ENCODE results near the gene LIME1. TPM values are rescaled to one million over a fixed set of nuclear protein-coding genes. Genes with fewer than 3 reads are reported as not detected.
"Not testable (repeated sequence)": the region's sequence is repeated elsewhere in the genome, so short reads cannot be mapped to it uniquely, and the experiment has no call there.

LIME1 gene
- total and polyA plus RNA-seq, 4 donors: 21.2 to 69.0 (median 51.6) TPM

DNA sequence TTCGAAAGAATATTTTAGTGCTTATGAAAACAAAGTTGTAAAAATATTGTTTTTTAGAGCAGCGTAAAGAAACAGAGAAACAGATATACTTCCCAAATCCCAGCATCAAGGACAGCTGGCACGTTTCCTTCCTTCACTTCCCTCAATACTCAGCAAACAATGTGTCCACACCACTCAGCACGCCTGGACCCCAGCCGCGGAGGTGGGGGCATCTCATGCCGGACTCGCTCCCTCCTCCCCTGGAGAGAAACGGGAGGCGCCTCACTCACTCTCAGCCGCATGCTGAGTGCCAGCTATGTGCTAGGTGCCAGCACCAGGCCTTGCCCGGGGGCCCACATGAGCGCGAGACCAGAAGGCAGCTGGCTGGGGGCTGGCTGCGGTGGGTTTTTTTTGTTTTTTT is 37.8 kb downstream of the LIME1 start:
- H3K4me3 ChIP-seq (ENCODE audit: low read depth in 1 of 3, low read length in 3 of 3): no peak overlapping the region
- no peak overlapping the region for H3K9ac ChIP-seq (ENCODE audit: low read depth in 1 of 2, low read length in 2 of 2)
- no peaks in the 10 kb centered on the region for H3K27me3 ChIP-seq (ENCODE audit: control insufficient read depth in 4 of 4, insufficient read depth in 4 of 4, low read length in 3 of 4)
- H3K36me3 ChIP-seq (ENCODE audit: control insufficient read depth in 4 of 4, insufficient read depth in 3 of 4, low read depth in 1 of 4, low read length in 3 of 4): no peaks in the 10 kb centered on the region
- no peak overlapping the region for H3K27ac ChIP-seq (ENCODE audit: low read depth in 1 of 2, low read length in 2 of 2)
- TF ChIP-seq NR2F2 (IDR thresholded peaks at IDR 0.05) (no peak), TAF1 (conservative IDR thresholded peaks at IDR 0.05) (no peak), RAD21 (IDR thresholded peaks at IDR 0.05) (no peak)
- H3K4me1 ChIP-seq (ENCODE audit: control insufficient read depth in 4 of 4, insufficient read depth in 4 of 4, low read length in 3 of 4): peaks cover 0 to 2% (median 1%) of the 10 kb centered on the region in 4 donors
- DNase-seq (ENCODE audit: low spot score): no peak
- H3K9me3 ChIP-seq (ENCODE audit: control insufficient read depth in 4 of 4, low read length in 3 of 4): no peaks in the 10 kb centered on the region
- WGBS: 80% methylated on average over 15 of the region's 15 CpGs

DNA sequence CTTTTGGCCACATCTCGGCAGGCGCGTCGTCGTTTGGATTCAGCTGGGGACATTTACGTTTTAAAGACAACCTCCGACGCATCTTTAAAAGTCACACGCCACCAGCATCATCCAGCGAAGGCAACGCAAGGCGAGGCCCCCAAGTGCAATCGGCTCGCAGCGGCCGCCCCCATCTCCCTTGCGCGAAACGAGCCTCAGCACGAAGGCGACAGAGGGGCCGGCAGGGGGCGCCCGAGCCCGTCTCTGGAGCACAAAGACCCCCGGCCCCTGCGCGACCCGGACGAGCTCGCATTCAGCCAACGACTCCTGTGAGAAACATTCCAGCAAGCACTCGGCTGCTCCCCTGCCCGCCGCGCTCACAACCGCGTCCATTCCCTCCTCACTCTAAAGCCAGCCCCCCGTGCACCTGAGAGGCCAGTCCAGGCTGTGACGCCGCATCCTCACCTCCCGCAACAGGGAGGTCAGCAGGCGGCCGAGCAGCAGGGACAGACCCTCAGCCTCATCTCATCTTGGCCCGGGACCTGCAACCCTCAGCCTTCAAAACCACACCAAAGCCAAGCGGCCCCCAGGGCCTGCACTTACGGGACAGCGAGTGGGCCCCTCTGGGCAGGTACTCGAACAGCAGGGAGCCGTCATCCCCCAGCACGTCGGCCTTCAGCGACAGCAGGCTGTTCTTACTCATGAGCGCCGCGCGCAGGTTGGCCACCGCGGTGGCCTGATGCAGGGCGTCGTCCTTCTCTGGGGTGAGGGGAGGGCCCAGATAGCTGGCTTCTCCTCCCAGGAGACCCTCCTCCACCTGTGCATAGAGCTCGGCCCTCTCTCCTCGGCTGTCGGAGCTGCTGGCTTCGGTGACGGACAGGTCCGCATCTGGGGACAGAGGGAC is 38.9 kb downstream of the LIME1 start:
- Histone ChIP-seq H3K4me1 (ENCODE audit: control insufficient read depth in 4 of 4, insufficient read depth in 4 of 4, low read length in 3 of 4) (peaks cover 0 to 2% (median 1%) of the 10 kb centered on the region in 4 donors), H3K4me3 (ENCODE audit: low read depth in 1 of 3, low read length in 3 of 3) (no peak overlapping the region), H3K27me3 (ENCODE audit: control insufficient read depth in 4 of 4, insufficient read depth in 4 of 4, low read length in 3 of 4) (no peaks in the 10 kb centered on the region), H3K36me3 (ENCODE audit: control insufficient read depth in 4 of 4, insufficient read depth in 3 of 4, low read depth in 1 of 4, low read length in 3 of 4) (no peaks in the 10 kb centered on the region), H3K27ac (ENCODE audit: low read depth in 1 of 2, low read length in 2 of 2) (no peak overlapping the region), H3K9me3 (ENCODE audit: control insufficient read depth in 4 of 4, low read length in 3 of 4) (no peaks in the 10 kb centered on the region), H3K9ac (ENCODE audit: low read depth in 1 of 2, low read length in 2 of 2) (no peak overlapping the region)
- peak; percentile 70 for DNase-seq (ENCODE audit: low spot score)
- WGBS: 61% methylated on average over 67 of the region's 67 CpGs
- peak in 1 of 2 donors; percentile 52 for TF ChIP-seq RAD21 (IDR thresholded peaks at IDR 0.05)
- TF ChIP-seq JUND (IDR thresholded peaks at IDR 0.05): no peak

GRCh38 chr20:63776875-63777274 is 40.4 kb downstream of the LIME1 start:
- not testable (repeated sequence) for H3K4me3 ChIP-seq (ENCODE audit: low read depth in 1 of 3, low read length in 3 of 3); H3K36me3 ChIP-seq (ENCODE audit: control insufficient read depth in 4 of 4, insufficient read depth in 3 of 4, low read depth in 1 of 4, low read length in 3 of 4); H3K27me3 ChIP-seq (ENCODE audit: control insufficient read depth in 4 of 4, insufficient read depth in 4 of 4, low read length in 3 of 4); H3K9me3 ChIP-seq (ENCODE audit: control insufficient read depth in 4 of 4, low read length in 3 of 4); H3K4me1 ChIP-seq (ENCODE audit: control insufficient read depth in 4 of 4, insufficient read depth in 4 of 4, low read length in 3 of 4); DNase-seq (ENCODE audit: low spot score); H3K9ac ChIP-seq (ENCODE audit: low read depth in 1 of 2, low read length in 2 of 2); H3K27ac ChIP-seq (ENCODE audit: low read depth in 1 of 2, low read length in 2 of 2)
- 95% methylated on average over 19 of the region's 23 CpGs for WGBS

DNA sequence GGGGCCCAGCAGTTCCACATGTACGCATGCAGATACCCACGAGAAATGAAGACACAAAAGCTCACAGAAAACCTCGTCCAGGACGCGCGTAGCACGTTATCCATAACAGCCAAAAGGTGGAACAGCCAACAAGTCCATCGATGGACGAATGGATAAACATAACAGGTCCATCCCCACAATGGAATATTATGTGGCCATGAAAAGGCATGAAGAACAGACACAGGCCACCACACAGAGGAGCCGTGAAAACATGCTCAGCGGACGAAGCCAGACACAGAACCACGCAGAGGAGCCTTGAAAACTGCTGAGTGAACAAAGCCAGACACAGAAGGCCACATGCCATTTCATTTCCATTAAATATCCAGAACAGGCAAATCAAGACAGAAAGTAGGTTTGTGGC is 41.1 kb downstream of the LIME1 start:
- no peak overlapping the region for H3K4me3 ChIP-seq (ENCODE audit: low read depth in 1 of 3, low read length in 3 of 3)
- no peak overlapping the region for H3K9ac ChIP-seq (ENCODE audit: low read depth in 1 of 2, low read length in 2 of 2)
- no peaks in the 10 kb centered on the region for H3K36me3 ChIP-seq (ENCODE audit: control insufficient read depth in 4 of 4, insufficient read depth in 3 of 4, low read depth in 1 of 4, low read length in 3 of 4)
- H3K4me1 ChIP-seq (ENCODE audit: control insufficient read depth in 4 of 4, insufficient read depth in 4 of 4, low read length in 3 of 4): peaks cover 0 to 2% (median 1%) of the 10 kb centered on the region in 4 donors
- DNase-seq (ENCODE audit: low spot score): no peak
- H3K9me3 ChIP-seq (ENCODE audit: control insufficient read depth in 4 of 4, low read length in 3 of 4): no peaks in the 10 kb centered on the region
- no peak overlapping the region for H3K27ac ChIP-seq (ENCODE audit: low read depth in 1 of 2, low read length in 2 of 2)
- 96% methylated on average over 13 of the region's 13 CpGs for WGBS
- no peaks in the 10 kb centered on the region for H3K27me3 ChIP-seq (ENCODE audit: control insufficient read depth in 4 of 4, insufficient read depth in 4 of 4, low read length in 3 of 4)
- TF ChIP-seq HNF4G (IDR thresholded peaks at IDR 0.05) (no peak), EGR1 (IDR thresholded peaks at IDR 0.05; ENCODE audit: low read depth in 2 of 2) (no peak), SP1 (IDR thresholded peaks at IDR 0.05) (no peak), RAD21 (IDR thresholded peaks at IDR 0.05) (no peak), FOXA1 (IDR thresholded peaks at IDR 0.05) (no peak), ZBTB33 (IDR thresholded peaks at IDR 0.05) (no peak), REST (IDR thresholded peaks at IDR 0.05) (no peak), GABPA (IDR thresholded peaks at IDR 0.05 in 1 of 2, conservative IDR thresholded peaks at IDR 0.05 in 1 of 2) (no peak), HNF4A (conservative IDR thresholded peaks at IDR 0.05) (no peak), YY1 (IDR thresholded peaks at IDR 0.05) (no peak), JUND (IDR thresholded peaks at IDR 0.05) (no peak), TAF1 (conservative IDR thresholded peaks at IDR 0.05) (no peak), FOXA2 (IDR thresholded peaks at IDR 0.05) (no peak)
- TF ChIP-seq, protein P1, sequence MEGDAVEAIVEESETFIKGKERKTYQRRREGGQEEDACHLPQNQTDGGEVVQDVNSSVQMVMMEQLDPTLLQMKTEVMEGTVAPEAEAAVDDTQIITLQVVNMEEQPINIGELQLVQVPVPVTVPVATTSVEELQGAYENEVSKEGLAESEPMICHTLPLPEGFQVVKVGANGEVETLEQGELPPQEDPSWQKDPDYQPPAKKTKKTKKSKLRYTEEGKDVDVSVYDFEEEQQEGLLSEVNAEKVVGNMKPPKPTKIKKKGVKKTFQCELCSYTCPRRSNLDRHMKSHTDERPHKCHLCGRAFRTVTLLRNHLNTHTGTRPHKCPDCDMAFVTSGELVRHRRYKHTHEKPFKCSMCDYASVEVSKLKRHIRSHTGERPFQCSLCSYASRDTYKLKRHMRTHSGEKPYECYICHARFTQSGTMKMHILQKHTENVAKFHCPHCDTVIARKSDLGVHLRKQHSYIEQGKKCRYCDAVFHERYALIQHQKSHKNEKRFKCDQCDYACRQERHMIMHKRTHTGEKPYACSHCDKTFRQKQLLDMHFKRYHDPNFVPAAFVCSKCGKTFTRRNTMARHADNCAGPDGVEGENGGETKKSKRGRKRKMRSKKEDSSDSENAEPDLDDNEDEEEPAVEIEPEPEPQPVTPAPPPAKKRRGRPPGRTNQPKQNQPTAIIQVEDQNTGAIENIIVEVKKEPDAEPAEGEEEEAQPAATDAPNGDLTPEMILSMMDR (IDR thresholded peaks at IDR 0.05; ENCODE audit: low read depth, low read length, missing input control): no peak
- TF ChIP-seq, protein P2, sequence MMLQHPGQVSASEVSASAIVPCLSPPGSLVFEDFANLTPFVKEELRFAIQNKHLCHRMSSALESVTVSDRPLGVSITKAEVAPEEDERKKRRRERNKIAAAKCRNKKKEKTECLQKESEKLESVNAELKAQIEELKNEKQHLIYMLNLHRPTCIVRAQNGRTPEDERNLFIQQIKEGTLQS (IDR thresholded peaks at IDR 0.05): no peak

Measured in liver (tissue), 9 donors.